ENCODE measurements around the gene GAPDH. TPM values are rescaled to one million over a fixed set of nuclear protein-coding genes. Genes with fewer than 3 reads are reported as not detected.

The GAPDH gene
- total RNA-seq, 4 donors from 2014 or later: 1,191 to 3,596 (median 1,852) TPM

DNA sequence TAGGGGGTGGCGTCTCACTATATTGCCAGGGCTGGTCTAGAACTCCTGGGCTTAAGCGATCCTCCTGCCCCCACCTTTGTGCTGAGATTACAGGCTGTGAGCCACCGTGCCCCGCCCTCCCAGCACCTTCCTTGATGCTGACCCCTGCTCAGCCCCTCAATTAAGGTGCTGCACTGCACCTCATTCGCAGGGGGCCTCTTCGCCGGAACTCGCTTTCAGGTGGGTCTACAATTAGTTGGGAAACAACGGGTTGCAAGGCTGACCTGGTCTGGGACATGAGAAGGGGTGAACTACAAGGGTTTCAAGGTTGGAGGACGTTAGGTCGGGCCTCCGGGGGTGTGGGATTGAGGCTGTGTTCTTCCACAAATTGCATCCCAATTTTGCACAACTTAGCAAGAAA lies 35.0 kb downstream of the GAPDH start:
- no peak for TF ChIP-seq POLR2A (IDR thresholded peaks at IDR 0.05)
- no peak overlapping the region for H3K4me3 ChIP-seq (replicated peaks in 1 of 3)
- WGBS, 2 donors: 93% methylated on average over 12 of the region's 12 CpGs
- H3K4me1 ChIP-seq: peaks cover 10 to 15% of the 10 kb centered on the region in 2 donors
- H3K27ac ChIP-seq: no peak overlapping the region
- peaks cover 44 to 49% of the 10 kb centered on the region in 2 donors for H3K36me3 ChIP-seq
- DNase-seq: no peak
- H3K9me3 ChIP-seq: no peaks in the 10 kb centered on the region
- no peaks in the 10 kb centered on the region for H3K27me3 ChIP-seq
- intact Hi-C loops (cut with DNase I): loop anchor here (5.0 kb wide), 1 partner anchor 33 kb away; no protein-coding TSS in a partner anchor

DNA sequence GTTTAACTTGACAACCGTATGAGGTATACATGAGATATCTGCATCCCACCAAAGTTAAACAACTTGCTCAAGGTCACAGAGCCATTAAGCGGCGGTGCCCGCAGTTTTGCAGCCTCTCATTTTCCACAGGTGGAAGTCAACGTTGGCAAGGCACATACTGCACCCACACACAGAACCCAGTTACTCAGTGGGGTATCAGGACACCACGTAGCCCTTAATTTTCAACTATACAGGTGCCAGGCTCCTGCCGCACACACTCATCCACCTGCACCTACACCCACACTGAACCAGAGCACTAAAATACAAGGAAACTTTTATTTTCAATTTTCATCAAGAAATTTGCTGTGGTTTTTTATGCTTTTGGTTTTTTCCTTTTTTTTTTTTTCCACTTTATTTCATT lies 35.5 kb downstream of the GAPDH start:
- no peak for DNase-seq
- TF ChIP-seq, protein P1, sequence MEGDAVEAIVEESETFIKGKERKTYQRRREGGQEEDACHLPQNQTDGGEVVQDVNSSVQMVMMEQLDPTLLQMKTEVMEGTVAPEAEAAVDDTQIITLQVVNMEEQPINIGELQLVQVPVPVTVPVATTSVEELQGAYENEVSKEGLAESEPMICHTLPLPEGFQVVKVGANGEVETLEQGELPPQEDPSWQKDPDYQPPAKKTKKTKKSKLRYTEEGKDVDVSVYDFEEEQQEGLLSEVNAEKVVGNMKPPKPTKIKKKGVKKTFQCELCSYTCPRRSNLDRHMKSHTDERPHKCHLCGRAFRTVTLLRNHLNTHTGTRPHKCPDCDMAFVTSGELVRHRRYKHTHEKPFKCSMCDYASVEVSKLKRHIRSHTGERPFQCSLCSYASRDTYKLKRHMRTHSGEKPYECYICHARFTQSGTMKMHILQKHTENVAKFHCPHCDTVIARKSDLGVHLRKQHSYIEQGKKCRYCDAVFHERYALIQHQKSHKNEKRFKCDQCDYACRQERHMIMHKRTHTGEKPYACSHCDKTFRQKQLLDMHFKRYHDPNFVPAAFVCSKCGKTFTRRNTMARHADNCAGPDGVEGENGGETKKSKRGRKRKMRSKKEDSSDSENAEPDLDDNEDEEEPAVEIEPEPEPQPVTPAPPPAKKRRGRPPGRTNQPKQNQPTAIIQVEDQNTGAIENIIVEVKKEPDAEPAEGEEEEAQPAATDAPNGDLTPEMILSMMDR (IDR thresholded peaks at IDR 0.05): no peak
- TF ChIP-seq POLR2A (IDR thresholded peaks at IDR 0.05): no peak
- intact Hi-C loops (cut with DNase I): loop anchor here (5.0 kb wide), 1 partner anchor 33 kb away; no protein-coding TSS in a partner anchor
- H3K4me1 ChIP-seq: peaks cover 10 to 15% of the 10 kb centered on the region in 2 donors
- 81 to 88% methylated on average over 7 of the region's 7 CpGs for WGBS, 2 donors
- H3K36me3 ChIP-seq: peaks cover 47 to 52% of the 10 kb centered on the region in 2 donors
- H3K9me3 ChIP-seq: no peaks in the 10 kb centered on the region
- H3K27me3 ChIP-seq: no peaks in the 10 kb centered on the region
- H3K27ac ChIP-seq: no peak overlapping the region
- no peak overlapping the region for H3K4me3 ChIP-seq (replicated peaks in 1 of 3)

DNA sequence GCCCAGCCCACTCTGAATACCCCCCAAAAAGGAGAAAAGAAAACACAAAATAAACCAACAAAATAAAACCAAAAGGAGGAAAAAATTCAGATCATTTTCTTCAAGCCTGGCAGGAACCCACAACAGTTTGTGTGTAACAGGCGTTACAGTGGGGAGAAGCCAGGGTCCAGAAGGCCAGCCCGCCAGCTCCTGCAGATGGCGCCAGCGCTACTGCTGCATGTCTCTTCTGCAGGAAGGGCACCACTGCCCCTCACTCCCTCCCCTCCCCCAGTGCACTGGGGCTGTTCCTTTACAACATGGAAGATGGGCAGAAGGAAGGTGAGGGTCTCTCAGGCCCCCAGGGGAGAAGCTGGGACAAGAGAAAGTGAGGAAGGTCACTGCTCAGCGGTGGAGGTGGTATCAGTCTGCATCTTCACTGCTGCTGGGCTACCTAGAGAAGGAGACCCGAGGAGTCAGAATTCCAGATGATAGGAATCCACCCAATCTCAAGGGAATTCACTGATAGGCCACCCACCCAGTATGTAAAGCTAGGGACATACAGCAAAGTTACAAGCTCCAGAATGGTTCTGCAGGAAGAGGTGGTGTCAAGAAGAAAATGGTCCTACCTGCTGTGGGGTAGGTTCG lies 36.1 kb downstream of the GAPDH start:
- intact Hi-C loops (cut with DNase I): no loop called here
- Histone ChIP-seq H3K27ac (no peak overlapping the region), H3K9me3 (no peaks in the 10 kb centered on the region), H3K4me1 (peaks cover 10 to 15% of the 10 kb centered on the region in 2 donors), H3K36me3 (peaks cover 53 to 57% of the 10 kb centered on the region in 2 donors), H3K4me3 (replicated peaks in 1 of 3) (no peak overlapping the region), H3K27me3 (no peaks in the 10 kb centered on the region)
- TF ChIP-seq, protein P1 (IDR thresholded peaks at IDR 0.05): peak in 1 of 6 experiments; percentile 39
- no peak for TF ChIP-seq POLR2A (IDR thresholded peaks at IDR 0.05)
- DNase-seq: peak; percentile 38 to 46
- 76% methylated on average over 7 of the region's 7 CpGs for WGBS, 2 donors

DNA sequence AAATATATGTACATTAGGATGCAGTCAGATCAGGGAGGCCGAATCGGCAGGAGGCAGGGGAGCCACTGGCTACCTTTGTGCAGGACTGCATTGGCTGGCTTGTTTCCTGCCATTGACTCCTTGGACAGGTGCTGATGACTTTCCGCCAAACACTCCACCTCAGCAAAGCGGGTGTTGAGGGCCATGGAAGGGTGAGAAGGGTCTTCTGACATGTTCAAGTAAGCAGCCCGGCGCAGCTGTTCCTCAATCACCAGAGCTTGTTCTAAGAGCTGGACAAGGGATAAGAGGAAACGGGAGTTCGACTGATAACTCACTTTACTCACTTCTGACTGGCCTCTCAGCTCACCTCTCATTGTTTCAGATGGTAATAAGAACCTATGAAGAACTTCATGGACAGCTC lies 38.7 kb downstream of the GAPDH start:
- Histone ChIP-seq H3K4me1 (peaks cover 3 to 4% of the 10 kb centered on the region in 2 donors), H3K36me3 (peaks cover 72 to 79% of the 10 kb centered on the region in 2 donors), H3K27me3 (no peaks in the 10 kb centered on the region), H3K4me3 (replicated peaks in 1 of 3) (no peak overlapping the region), H3K9me3 (no peaks in the 10 kb centered on the region), H3K27ac (no peak overlapping the region)
- TF ChIP-seq, protein P1 (IDR thresholded peaks at IDR 0.05): no peak
- TF ChIP-seq POLR2A (IDR thresholded peaks at IDR 0.05): no peak
- 92 to 94% methylated on average over 8 of the region's 8 CpGs for WGBS, 2 donors
- DNase-seq: no peak
- intact Hi-C loops (cut with DNase I): no loop called here

DNA sequence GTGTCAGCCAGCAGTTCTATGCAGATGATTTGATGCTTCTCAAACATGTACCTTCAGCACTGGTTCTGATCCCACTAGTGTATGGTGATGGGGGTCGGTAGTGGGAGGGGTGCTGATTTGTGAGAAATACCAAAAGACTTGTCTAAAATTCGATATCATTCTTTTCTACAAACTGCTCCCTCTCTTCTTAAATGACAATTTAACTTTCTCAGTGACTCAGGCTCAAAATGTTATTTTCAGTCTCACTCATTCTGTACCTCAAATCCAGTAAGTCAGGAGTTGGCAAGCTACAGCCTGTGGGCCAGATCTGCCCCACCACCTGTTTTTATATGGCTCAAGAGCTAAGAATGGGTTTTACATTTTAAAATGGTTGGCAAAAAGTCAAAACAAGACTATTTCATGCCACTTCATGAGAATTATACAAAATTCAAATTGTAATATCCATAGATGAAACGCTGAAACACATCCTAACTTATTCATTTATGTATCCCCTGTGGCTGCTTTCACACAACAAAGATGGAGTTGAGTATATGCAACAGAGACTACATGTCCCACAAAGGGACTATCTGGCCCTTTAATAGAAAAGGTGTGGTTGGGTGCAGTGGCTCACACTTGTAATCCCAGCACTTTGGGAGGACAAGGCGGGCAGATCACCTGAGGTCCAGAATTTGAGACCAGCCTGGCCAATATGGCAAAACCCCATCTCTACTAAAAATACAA lies 40.4 kb downstream of the GAPDH start:
- no peaks in the 10 kb centered on the region for H3K27me3 ChIP-seq
- TF ChIP-seq, protein P1 (IDR thresholded peaks at IDR 0.05): no peak
- TF ChIP-seq POLR2A (IDR thresholded peaks at IDR 0.05): no peak
- no peak overlapping the region for H3K4me3 ChIP-seq (replicated peaks in 1 of 3)
- no peak for DNase-seq
- 85 to 92% methylated on average over 4 of the region's 4 CpGs for WGBS, 2 donors
- intact Hi-C loops (cut with DNase I): no loop called here
- no peaks in the 10 kb centered on the region for H3K4me1 ChIP-seq
- peaks cover 87 to 91% of the 10 kb centered on the region in 2 donors for H3K36me3 ChIP-seq
- no peak overlapping the region for H3K27ac ChIP-seq
- no peaks in the 10 kb centered on the region for H3K9me3 ChIP-seq

Data from thyroid gland (tissue), 4 donors.